ENCODE data around the gene PPM1F.

DNA sequence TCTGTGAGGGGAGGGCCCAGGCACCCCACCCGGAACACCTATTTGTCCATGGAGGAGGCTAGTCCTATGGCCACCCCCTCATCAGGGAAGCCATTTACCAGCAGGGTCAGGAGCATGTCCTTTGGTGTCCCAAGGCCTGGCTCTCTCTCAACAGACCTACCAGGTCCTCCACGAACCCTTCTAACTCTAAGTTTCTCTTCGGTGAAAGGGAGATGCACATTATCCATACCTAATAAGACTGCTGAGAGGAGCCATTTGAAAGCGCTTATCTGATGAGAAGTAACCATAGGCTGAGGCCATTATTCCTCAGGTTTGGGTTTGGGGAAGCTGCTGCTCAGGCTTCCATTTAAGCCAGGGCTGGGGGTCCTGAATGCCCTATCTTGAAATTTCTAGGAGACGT, 39.1 kb upstream of the PPM1F start:
- TF ChIP-seq EZH2 (IDR thresholded peaks at IDR 0.05) (no peak), POLR2AphosphoS5 (IDR thresholded peaks at IDR 0.05; ENCODE audit: borderline replicate concordance, low read depth, low read length) (no peak), FOXP2 (optimal IDR thresholded peaks at IDR 0.05; ENCODE audit: control extremely low read depth, extremely low read length, insufficient read depth) (no peak)

All from SK-N-MC (cell line).